ENCODE data around the gene EPB41. TPM values are rescaled to one million over a fixed set of nuclear protein-coding genes. Genes with fewer than 3 reads are reported as not detected.
"Not testable (repeated sequence)": the region's sequence is repeated elsewhere in the genome, so short reads cannot be mapped to it uniquely, and the experiment has no call there.

The EPB41 gene
- total RNA-seq, 1 donor from 2014 or later = 9.7 TPM

- Mint-ChIP-seq H3K27ac (ENCODE audit: unreplicated experiment) (no peak overlapping the region), H3K4me3 (ENCODE audit: unreplicated experiment) (no peak overlapping the region), H3K4me1 (ENCODE audit: unreplicated experiment) (no peaks in the 10 kb centered on the region), H3K36me3 (ENCODE audit: unreplicated experiment) (no peaks in the 10 kb centered on the region), H3K27me3 (ENCODE audit: unreplicated experiment) (no peaks in the 10 kb centered on the region), H3K9me3 (ENCODE audit: unreplicated experiment) (no peaks in the 10 kb centered on the region)
- DNase-seq (ENCODE audit: extremely low spot score, unreplicated experiment) = no peak
- TF ChIP-seq, protein P1, sequence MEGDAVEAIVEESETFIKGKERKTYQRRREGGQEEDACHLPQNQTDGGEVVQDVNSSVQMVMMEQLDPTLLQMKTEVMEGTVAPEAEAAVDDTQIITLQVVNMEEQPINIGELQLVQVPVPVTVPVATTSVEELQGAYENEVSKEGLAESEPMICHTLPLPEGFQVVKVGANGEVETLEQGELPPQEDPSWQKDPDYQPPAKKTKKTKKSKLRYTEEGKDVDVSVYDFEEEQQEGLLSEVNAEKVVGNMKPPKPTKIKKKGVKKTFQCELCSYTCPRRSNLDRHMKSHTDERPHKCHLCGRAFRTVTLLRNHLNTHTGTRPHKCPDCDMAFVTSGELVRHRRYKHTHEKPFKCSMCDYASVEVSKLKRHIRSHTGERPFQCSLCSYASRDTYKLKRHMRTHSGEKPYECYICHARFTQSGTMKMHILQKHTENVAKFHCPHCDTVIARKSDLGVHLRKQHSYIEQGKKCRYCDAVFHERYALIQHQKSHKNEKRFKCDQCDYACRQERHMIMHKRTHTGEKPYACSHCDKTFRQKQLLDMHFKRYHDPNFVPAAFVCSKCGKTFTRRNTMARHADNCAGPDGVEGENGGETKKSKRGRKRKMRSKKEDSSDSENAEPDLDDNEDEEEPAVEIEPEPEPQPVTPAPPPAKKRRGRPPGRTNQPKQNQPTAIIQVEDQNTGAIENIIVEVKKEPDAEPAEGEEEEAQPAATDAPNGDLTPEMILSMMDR (IDR thresholded peaks at IDR 0.05) = no peak
Measured at GRCh38 chr1:29081201-29081600, 166.8 kb downstream of the EPB41 start.

DNA sequence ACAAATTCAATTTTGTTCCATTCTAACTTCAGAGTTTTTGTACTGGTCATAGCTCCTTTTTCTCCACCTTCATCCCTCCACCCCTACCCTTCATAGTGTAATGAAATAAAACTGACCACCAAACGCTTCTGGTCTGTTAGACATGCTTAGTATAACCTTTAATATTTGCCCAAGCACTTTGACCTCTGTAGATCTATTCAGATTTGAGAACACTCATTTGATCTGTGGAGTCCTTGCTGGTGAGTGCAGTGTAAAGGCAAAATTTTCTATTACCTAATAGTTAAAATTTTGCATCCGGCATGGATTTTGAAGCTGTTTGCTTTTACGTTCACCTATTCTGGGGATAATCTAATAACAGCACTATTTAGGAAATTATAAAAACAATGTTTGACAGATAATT is 168.2 kb downstream of the EPB41 start:
- H3K4me3 Mint-ChIP-seq (ENCODE audit: unreplicated experiment) = no peak overlapping the region
- H3K27ac Mint-ChIP-seq (ENCODE audit: unreplicated experiment) = no peak overlapping the region
- DNase-seq (ENCODE audit: extremely low spot score, unreplicated experiment) = no peak
- TF ChIP-seq, protein P1 (IDR thresholded peaks at IDR 0.05) = no peak
- no peaks in the 10 kb centered on the region for H3K9me3 Mint-ChIP-seq (ENCODE audit: unreplicated experiment)
- H3K27me3 Mint-ChIP-seq (ENCODE audit: unreplicated experiment) = no peaks in the 10 kb centered on the region
- no peaks in the 10 kb centered on the region for H3K36me3 Mint-ChIP-seq (ENCODE audit: unreplicated experiment)
- no peaks in the 10 kb centered on the region for H3K4me1 Mint-ChIP-seq (ENCODE audit: unreplicated experiment)

DNA sequence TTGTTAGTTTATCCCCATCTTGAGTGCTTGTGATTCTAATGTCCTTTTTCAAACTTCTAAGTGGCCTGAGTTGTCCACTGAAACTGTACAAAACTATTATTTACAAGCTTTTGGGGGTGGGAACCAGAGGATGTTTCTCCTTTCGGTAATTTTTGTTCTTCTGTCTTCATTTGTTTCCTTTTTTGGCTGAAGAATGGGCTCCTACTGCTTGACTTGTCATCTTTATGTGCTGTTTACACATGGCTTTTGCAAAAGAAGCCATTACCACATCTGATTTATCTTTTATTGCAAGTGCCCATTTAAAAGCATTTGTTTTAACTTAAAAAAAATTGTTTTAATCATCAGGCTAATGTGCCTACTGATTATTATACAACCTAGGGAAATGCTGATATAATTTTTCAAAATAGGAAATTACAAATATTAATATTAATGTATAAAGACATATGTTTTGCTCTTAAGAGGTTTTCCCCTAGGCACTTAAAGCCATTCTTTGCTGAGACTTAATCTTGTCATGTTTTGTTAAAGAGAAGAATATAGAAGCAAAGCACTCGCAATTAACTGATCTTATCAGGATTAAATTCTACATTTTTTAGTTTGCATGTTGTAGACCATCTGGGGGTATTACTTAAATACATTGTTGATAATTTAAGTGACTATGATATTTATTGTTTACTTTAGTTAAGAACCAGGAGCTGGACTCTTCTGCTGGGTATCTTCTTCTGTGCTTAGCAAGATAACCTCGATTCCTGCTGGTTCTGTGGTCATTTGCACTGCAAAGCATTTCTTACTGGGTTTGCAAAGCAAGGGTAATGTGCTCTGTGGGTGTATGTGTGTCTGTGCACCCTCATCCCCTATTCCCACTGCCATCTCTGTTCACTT is 169.2 kb downstream of the EPB41 start:
- H3K4me3 Mint-ChIP-seq (ENCODE audit: unreplicated experiment) = no peak overlapping the region
- H3K36me3 Mint-ChIP-seq (ENCODE audit: unreplicated experiment) = no peaks in the 10 kb centered on the region
- H3K27me3 Mint-ChIP-seq (ENCODE audit: unreplicated experiment) = no peaks in the 10 kb centered on the region
- TF ChIP-seq, protein P1 (IDR thresholded peaks at IDR 0.05) = no peak
- H3K9me3 Mint-ChIP-seq (ENCODE audit: unreplicated experiment) = no peaks in the 10 kb centered on the region
- H3K27ac Mint-ChIP-seq (ENCODE audit: unreplicated experiment) = no peak overlapping the region
- DNase-seq (ENCODE audit: extremely low spot score, unreplicated experiment) = no peak
- H3K4me1 Mint-ChIP-seq (ENCODE audit: unreplicated experiment) = no peaks in the 10 kb centered on the region

DNA sequence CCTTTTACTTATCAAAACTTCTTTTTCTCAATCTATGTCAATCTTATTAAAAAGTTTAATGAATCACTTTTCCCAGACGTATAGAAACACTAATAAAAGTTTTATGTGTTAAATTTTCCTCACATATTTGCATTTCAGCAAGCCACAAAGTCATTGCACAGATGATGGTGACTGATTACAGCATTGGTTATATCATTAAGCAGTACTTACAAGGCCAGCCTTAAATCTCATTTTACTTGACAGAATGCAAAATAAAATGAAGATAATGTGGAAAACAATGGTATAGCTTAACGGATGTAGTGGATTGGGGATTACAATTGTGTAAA is 169.8 kb downstream of the EPB41 start:
- TF ChIP-seq, protein P1 (IDR thresholded peaks at IDR 0.05) = no peak
- DNase-seq (ENCODE audit: extremely low spot score, unreplicated experiment) = no peak
- no peaks in the 10 kb centered on the region for H3K36me3 Mint-ChIP-seq (ENCODE audit: unreplicated experiment)
- H3K9me3 Mint-ChIP-seq (ENCODE audit: unreplicated experiment) = no peaks in the 10 kb centered on the region
- H3K4me3 Mint-ChIP-seq (ENCODE audit: unreplicated experiment) = no peak overlapping the region
- no peaks in the 10 kb centered on the region for H3K27me3 Mint-ChIP-seq (ENCODE audit: unreplicated experiment)
- no peaks in the 10 kb centered on the region for H3K4me1 Mint-ChIP-seq (ENCODE audit: unreplicated experiment)
- H3K27ac Mint-ChIP-seq (ENCODE audit: unreplicated experiment) = no peak overlapping the region

GRCh38 chr1:29090937-29091618 is 176.7 kb downstream of the EPB41 start:
- TF ChIP-seq, protein P1 (IDR thresholded peaks at IDR 0.05) = no peak
- DNase-seq (ENCODE audit: extremely low spot score, unreplicated experiment) = no peak
- Mint-ChIP-seq H3K4me1 (ENCODE audit: unreplicated experiment) (no peaks in the 10 kb centered on the region), H3K27me3 (ENCODE audit: unreplicated experiment) (no peaks in the 10 kb centered on the region), H3K4me3 (ENCODE audit: unreplicated experiment) (no peak overlapping the region), H3K36me3 (ENCODE audit: unreplicated experiment) (no peaks in the 10 kb centered on the region), H3K9me3 (ENCODE audit: unreplicated experiment) (no peaks in the 10 kb centered on the region), H3K27ac (ENCODE audit: unreplicated experiment) (no peak overlapping the region)

DNA sequence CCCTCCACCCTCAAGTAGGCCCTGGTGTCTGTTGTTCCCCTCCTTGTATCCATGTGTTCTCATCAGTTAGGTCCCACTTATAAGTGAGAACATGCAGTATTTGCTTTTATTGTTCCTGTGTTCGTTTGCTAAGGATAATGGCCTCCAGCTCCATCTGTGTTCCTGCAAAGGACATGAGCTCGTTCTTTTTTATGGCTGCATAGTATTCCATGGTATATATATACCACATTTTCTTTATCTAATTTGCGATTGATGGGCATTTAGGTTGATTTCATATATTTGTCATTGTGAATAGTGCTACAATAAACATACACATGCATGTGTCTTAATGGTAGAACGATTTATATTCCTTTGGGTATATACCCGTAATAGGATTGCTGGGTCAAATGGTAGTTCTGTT is 178.3 kb downstream of the EPB41 start:
- H3K36me3 Mint-ChIP-seq (ENCODE audit: unreplicated experiment) = not testable (repeated sequence)

More for the DNA sequence above, 178.3 kb downstream of the EPB41 start:
- H3K27ac Mint-ChIP-seq (ENCODE audit: unreplicated experiment); DNase-seq (ENCODE audit: extremely low spot score, unreplicated experiment); H3K4me1 Mint-ChIP-seq (ENCODE audit: unreplicated experiment); H3K4me3 Mint-ChIP-seq (ENCODE audit: unreplicated experiment); H3K9me3 Mint-ChIP-seq (ENCODE audit: unreplicated experiment); H3K27me3 Mint-ChIP-seq (ENCODE audit: unreplicated experiment): not testable (repeated sequence)

Measured in osteocyte (in vitro differentiated cells).